ENCODE measurements around the gene RAB36.
"Not testable (repeated sequence)": the region's sequence is repeated elsewhere in the genome, so short reads cannot be mapped to it uniquely, and the experiment has no call there.

GRCh38 chr22:23136991-23137390 lies 8.3 kb upstream of the RAB36 start:
- not testable (repeated sequence) for TF ChIP-seq FOXA2 (IDR thresholded peaks at IDR 0.05); CTCF (IDR thresholded peaks at IDR 0.05; ENCODE audit: low read depth, low read length, missing input control); YY1 (IDR thresholded peaks at IDR 0.05); EGR1 (IDR thresholded peaks at IDR 0.05; ENCODE audit: low read depth in 2 of 2); RAD21 (IDR thresholded peaks at IDR 0.05); ATF3 (IDR thresholded peaks at IDR 0.05); RXRA (IDR thresholded peaks at IDR 0.05); JUND (IDR thresholded peaks at IDR 0.05); TAF1 (conservative IDR thresholded peaks at IDR 0.05); REST (IDR thresholded peaks at IDR 0.05)

Data from liver (tissue), 3 donors.